NCI-H187 treated with DMSO at 0.1 percent for 48 hours (cell line): ENCODE data around the gene OXT.
"Not testable (repeated sequence)": the region's sequence is repeated elsewhere in the genome, so short reads cannot be mapped to it uniquely, and the experiment has no call there.

ENCODE experiments used
- DNase-seq: peaks from one replicate; lab custom pipeline; 2025; lab: John Stamatoyannopoulos, UW

Gene OXT

GRCh38 chr20:3071610-3072529, at the start of gene OXT:
OXT (plus strand) TSS chr20:3071620; CDS start chr20:3071656, 36 bp downstream.
- no peak for DNase-seq

GRCh38 chr20:3021777-3022176, 49.6 kb upstream of the OXT start:
- no peak for DNase-seq

- not testable (repeated sequence) for DNase-seq
Measured at GRCh38 chr20:3022559-3023490, 48.6 kb upstream of the OXT start.

GRCh38 chr20:3027987-3028386, 43.4 kb upstream of the OXT start:
- DNase-seq, result no peak

GRCh38 chr20:3031524-3032147, 39.8 kb upstream of the OXT start:
- DNase-seq, result no peak

- no peak for DNase-seq
Measured at GRCh38 chr20:3032624-3033023, 38.8 kb upstream of the OXT start.

GRCh38 chr20:3037654-3038053, 33.8 kb upstream of the OXT start:
- no peak for DNase-seq

- no peak for DNase-seq
Measured at GRCh38 chr20:3038454-3038853, 33.0 kb upstream of the OXT start.

GRCh38 chr20:3039426-3039825, 32.0 kb upstream of the OXT start:
- DNase-seq, result no peak

- DNase-seq, result no peak
Measured at GRCh38 chr20:3040086-3040485, 31.3 kb upstream of the OXT start.

- no peak for DNase-seq
Measured at GRCh38 chr20:3041854-3042409, 29.5 kb upstream of the OXT start.

- DNase-seq, result no peak
Measured at GRCh38 chr20:3042625-3043024, 28.8 kb upstream of the OXT start.

GRCh38 chr20:3043322-3043721, 28.1 kb upstream of the OXT start, which contains the start of gene GNRH2:
GNRH2 (plus strand) TSS chr20:3043622; CDS start chr20:3044415, 793 bp downstream.
- DNase-seq, result no peak

- no peak for DNase-seq
Measured at GRCh38 chr20:3044336-3044965, 27.0 kb upstream of the OXT start.

- DNase-seq, result no peak
Measured at GRCh38 chr20:3045042-3045815, 26.2 kb upstream of the OXT start.

GRCh38 chr20:3045816-3046676, 25.4 kb upstream of the OXT start, which contains the start of gene MRPS26:
MRPS26 (plus strand) TSS chr20:3046052; CDS start chr20:3046069, 17 bp downstream.
- DNase-seq, result peak; percentile 24

GRCh38 chr20:3046677-3047462, 24.6 kb upstream of the OXT start:
- DNase-seq, result peak; percentile 87
